ENCODE results near the gene MEDAG.
"Not testable (repeated sequence)": the region's sequence is repeated elsewhere in the genome, so short reads cannot be mapped to it uniquely, and the experiment has no call there.

MEDAG gene

DNA sequence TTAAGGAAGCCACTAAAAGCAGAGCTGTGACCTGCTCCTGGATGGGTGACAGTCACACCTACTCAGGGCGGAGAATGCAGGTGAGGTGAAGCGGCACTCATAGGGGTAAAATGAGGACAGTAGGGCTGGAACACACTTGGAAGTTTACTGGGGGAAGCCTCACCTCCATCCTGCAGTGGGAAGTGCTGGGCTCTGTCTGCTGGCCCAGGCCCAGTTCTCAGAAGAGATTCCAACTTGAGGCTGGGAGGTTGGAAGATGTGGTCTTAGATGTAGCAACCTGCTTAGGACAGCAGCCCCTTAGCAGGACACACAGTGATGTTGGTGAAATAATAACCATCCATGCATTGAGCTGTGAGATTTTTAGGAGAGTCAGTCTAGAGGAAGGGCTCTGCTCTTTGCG is 4.6 kb downstream of the MEDAG start:
- DNase-seq = no peak

GRCh38 chr13:30915691-30916541 is 9.8 kb downstream of the MEDAG start:
- peak; percentile 1 for DNase-seq

GRCh38 chr13:30916991-30917390 is 10.9 kb downstream of the MEDAG start:
- DNase-seq = no peak

GRCh38 chr13:30918662-30919405 is 12.8 kb downstream of the MEDAG start:
- no peak for DNase-seq

- DNase-seq = no peak
Measured at GRCh38 chr13:30920162-30920909, 14.3 kb downstream of the MEDAG start.

DNA sequence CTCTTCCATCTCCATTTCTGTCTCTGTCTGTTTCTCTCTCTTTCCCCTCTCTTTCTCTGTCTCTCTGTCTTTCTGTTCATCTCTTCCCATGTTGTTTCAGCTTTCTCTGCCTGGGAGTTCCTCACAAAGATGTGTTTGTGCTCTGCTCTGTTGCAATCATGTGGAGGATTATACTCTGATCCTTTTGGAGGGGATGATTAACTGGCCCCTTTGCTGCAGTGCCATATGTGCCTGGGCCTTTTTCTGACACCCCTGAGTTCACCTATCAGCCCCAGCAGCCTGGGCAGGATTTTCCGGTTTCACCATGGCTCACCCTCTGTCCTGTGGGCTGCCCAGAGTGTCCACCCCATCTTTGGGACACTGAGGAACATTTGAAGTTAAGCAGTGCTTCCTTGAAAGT is 17.3 kb downstream of the MEDAG start:
- DNase-seq = no peak

DNA sequence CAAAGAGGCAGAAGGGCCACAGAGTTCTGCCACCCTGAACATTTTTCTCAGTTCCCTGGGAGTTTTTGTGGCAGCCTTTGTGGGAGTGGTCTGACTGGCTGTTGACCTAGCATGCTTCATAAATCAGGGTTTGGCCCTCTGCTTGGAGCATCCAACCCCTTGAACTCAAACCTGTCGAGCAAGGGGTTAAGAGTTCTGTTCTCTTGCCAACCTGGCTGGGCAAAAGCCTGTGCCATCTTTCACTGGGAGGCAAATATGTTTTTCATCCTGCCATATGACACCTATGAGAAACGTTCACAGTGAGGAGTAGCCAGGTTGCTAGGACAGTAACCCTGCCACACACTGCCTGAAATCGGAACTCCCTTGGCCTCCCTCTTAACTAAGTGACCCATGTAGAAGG is 18.6 kb downstream of the MEDAG start:
- no peak for DNase-seq

- DNase-seq = no peak
Measured at GRCh38 chr13:30925429-30925828, 19.4 kb downstream of the MEDAG start.

DNA sequence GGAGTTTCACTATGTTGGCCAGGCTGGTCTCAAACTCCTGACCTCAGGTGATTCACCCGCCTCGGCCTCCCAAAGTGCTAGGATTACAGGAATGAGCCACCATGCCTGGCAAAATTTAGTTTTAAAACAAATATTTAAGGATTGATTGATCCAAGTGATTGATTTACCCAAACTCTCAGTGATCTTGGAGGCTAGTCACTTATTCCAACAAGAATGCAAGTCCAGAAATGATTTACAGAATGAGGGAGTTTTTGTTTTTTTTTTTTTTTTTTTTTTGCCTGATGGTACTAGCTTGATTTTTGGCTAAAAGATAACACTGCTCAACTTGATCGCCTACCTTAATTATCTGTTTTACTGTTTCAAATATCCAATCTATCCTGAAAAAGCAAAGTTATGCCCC is 20.7 kb downstream of the MEDAG start:
- no peak for DNase-seq

- DNase-seq = not testable (repeated sequence)
Measured at GRCh38 chr13:30927188-30927587, 21.1 kb downstream of the MEDAG start.

DNA sequence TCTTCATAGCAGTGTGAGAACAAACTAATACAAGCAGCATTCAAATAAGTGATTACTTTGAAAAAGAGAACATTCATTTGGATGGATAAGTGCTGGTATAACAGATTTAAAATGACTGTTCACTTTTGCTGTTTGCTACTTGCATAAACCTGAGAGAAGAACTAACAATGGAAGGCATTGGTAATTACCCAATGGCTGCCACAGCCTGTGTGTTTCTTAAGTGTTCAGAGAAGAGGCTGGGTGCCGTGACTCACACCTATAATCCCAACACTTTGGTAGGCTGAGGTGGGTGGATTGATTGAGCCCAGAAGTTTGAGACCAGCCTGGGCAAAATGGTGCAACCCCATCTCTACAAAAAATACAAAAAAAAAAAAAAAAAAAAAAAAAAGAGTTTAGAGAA is 21.5 kb downstream of the MEDAG start:
- no peak for DNase-seq

GRCh38 chr13:30928978-30929377 is 22.9 kb downstream of the MEDAG start:
- no peak for DNase-seq

- no peak for DNase-seq
Measured at GRCh38 chr13:30932481-30933353, 26.6 kb downstream of the MEDAG start, which contains the start of gene TEX26. Gene TEX26 (plus strand): TSS chr13:30932656. CDS start chr13:30932716, 60 bp downstream.

- no peak for DNase-seq
Measured at GRCh38 chr13:30933354-30933670, 27.2 kb downstream of the MEDAG start.

DNA sequence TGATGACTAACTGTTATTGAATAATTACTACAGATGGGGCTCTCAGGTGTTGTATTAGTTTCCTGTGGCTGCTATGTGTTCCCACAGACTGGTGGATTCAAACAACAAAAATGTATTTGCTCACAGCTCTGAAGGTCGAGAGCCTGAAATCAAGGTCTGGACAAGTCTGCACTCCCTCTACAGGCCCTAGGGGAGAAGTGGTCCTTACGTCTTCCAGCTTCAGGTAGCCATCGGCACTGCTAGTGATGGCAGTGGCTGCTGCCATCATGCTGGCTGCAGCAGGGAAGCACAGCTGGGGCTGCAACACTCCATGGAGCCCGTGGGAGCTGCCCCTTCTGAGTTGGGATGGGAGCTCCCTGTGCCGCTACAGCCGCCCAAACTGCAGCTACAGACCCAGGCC is 28.3 kb downstream of the MEDAG start:
- no peak for DNase-seq

DNA sequence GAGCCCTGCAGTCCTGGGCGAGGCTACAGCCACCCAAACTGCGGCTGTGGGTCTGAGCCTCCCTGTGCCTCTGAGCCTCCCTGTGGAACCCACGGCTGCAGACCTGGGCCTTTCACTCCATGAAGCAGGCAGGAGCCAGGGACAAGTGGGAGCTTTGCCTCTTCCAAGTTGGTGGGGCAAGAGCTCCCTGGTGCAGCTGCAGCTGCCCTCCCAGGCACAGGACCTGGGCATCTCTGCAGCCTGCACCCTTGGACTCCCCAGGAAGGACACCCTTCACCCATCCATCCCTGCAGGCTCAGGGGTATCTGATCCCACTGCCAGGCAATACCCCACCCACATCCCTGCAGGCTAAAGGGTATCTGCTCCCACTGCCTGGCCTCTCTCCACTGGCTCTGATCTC is 28.7 kb downstream of the MEDAG start:
- DNase-seq = no peak

DNA sequence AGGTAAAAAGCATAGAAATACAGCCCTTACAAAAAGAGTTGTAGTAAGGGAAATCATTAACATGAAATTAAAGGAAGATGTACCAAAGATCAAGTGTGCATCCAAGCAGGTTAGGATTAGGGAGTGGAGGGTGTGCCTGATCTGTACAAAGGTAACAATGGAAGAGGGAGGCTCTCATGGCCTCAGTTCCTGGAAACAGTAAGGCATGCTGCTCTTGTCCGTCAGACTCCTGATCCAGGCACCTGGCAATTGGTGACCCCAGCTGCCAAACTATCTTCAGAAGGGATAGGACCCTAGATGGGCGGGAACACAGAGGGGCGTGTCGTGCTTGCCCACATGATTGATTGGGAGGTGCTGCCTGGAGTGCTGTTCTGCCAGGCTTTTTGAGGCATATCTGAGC is 30.9 kb downstream of the MEDAG start:
- no peak for DNase-seq

GRCh38 chr13:30943881-30944280 is 37.8 kb downstream of the MEDAG start:
- DNase-seq = no peak

DNA sequence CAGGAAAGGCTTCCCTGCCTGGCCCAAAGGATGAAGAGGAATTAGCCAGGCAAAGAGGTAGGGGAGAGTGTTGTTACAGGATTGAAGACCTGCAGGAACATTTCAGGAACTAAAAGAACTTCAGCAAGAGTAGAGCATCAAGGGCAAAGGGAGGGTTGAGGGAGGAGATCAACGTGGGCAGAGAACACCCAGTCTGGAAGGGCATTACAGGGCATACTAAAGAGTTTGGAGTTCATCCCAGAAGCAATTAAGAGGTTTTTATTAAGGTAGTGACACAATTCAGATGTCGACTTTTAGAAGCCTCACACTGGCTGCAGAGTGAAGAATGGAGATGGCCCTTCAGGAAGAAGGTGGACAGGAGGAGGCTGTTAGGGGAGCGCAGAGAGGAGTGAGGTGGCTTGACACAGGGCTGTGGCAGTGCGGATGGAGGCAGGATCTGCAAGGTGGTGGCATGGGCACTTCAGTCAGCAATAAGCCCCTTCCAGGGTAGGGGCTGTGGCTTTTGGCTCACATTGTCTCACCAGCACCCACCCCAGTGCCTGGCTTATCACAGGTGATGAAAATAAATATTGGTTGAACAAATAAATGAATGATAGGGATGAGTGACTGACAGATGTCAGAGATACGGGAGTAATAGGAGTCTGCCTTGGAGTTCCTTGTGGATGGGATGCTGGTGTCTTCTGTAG is 51.3 kb downstream of the MEDAG start:
- DNase-seq = no peak

DNA sequence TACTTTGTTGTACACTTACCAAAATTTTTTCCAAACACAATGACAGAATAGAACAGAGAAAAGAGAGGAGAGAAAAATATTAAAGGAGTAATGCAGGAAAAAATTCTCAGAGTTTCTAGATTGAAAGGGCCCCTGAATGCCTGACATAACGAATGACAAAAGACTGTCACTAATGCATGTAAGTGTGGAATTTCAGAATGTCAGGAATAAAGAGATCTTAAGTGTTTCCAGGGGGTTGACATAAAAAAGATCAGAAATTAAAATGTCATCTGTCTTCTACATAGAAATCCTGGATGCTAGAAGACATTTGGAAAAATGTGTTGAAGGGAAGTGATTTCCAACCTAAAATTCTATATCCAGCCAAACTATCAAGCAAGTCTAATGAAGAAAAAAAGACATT is 53.6 kb downstream of the MEDAG start:
- no peak for DNase-seq

DNA sequence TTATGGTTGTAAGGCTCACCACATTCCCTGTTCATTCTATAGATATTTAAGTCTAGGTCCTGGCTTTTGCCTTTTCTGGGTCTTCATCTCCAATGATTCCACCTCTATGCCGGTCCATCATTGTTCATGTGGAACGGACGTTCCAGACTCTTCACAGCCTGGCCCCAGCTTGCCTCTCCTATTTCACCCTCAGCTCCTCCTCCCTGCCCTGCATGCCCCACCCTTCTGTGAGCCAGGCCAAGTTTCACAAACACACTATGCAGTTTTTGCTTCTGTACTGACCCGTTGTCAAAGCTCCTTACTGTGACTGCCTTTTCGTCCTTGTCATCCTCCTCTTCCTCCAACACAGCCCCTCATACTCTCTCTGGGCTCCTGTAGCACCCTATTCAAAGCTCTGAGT is 57.7 kb downstream of the MEDAG start:
- DNase-seq = no peak

DNA sequence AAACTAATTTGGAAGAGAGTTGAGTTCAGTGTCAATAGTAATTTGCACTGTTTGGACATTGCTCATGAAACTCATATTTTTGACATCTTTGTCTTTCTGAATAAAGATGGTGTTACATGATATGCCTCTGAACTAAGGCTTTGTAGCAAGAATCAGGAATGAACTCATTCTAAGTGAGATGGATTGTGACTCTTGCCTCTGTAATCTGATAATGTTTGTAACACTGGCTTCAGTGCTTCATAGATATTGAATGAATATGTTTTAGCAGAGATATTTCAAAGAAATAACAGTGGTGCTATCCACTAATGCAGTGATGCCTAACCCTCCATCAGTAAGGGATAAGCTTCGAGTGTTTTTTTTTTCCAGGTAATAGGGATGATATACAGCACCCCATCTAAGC is 59.3 kb downstream of the MEDAG start:
- DNase-seq = no peak
